HEK293 (cell line): ENCODE results near the gene ZNG1B.
"Not testable (repeated sequence)": the region's sequence is repeated elsewhere in the genome, so short reads cannot be mapped to it uniquely, and the experiment has no call there.

Experiments used
- CTCF ChIP-seq: fragments of 450-650 bp; formaldehyde crosslinking; IDR thresholded peaks from 2 replicates; pipeline ENCODE4 v1.5.1; 2016; ENCODE audit warnings: missing biosample characterization, missing genetic modification characterization
- MYNN ChIP-seq: fragments of 450-650 bp; formaldehyde crosslinking; IDR thresholded peaks from 2 replicates; pipeline ENCODE4 v1.5.1; 2016; ENCODE audit warnings: missing biosample characterization, missing genetic modification characterization, borderline replicate concordance
- OVOL3 ChIP-seq: fragments of 450-650 bp; formaldehyde crosslinking; IDR thresholded peaks from 2 replicates; pipeline ENCODE4 v1.5.1; 2016; ENCODE audit warnings: missing biosample characterization, missing genetic modification characterization
- SCRT1 ChIP-seq: fragments of 450-650 bp; formaldehyde crosslinking; IDR thresholded peaks from 2 replicates; pipeline ENCODE4 v1.5.1; 2016; ENCODE audit warnings: missing biosample characterization, missing genetic modification characterization, borderline replicate concordance
- SETDB1 ChIP-seq: IDR thresholded peaks from one replicate; pipeline ENCODE4 v1.6.1; 2017; ENCODE audit warnings: mild to moderate bottlenecking, low read length, moderate library complexity, mixed read lengths; ENCODE audit not compliant: insufficient read length
- ZNF121 ChIP-seq: fragments of 450-650 bp; formaldehyde crosslinking; IDR thresholded peaks from 2 replicates; pipeline ENCODE4 v1.5.1; 2016; ENCODE audit warnings: missing biosample characterization, missing genetic modification characterization
- ZNF274 ChIP-seq, 2 experiments: fragments of 200-500 bp in 1 of 2; fragments of 450-650 bp in 1 of 2; sonication (Bioruptor generic) in 1 of 2; formaldehyde crosslinking in 1 of 2; IDR thresholded peaks; 2 replicates each; pipeline versions ENCODE4 v1.5.1 to v1.6.1; 2014 to 2016; ENCODE audit warnings: borderline replicate concordance in 1 of 2, inconsistent platforms in 1 of 2, low read length in 1 of 2, missing biosample characterization in 1 of 2, missing genetic modification characterization in 1 of 2
- ZNF302 ChIP-seq: fragments of 450-650 bp; formaldehyde crosslinking; IDR thresholded peaks from 2 replicates; pipeline ENCODE4 v1.5.1; 2016; ENCODE audit warnings: missing biosample characterization, missing genetic modification characterization, low read depth
- ZNF473 ChIP-seq: fragments of 450-650 bp; formaldehyde crosslinking; IDR thresholded peaks from 2 replicates; pipeline ENCODE4 v1.5.1; 2017; ENCODE audit warnings: missing biosample characterization, missing genetic modification characterization
- ZNF530 ChIP-seq: fragments of 450-650 bp; formaldehyde crosslinking; IDR thresholded peaks from 2 replicates; pipeline ENCODE4 v1.5.1; 2016; ENCODE audit warnings: low read depth, missing biosample characterization, missing genetic modification characterization
- ZNF600 ChIP-seq: fragments of 450-650 bp; formaldehyde crosslinking; IDR thresholded peaks from 2 replicates; pipeline ENCODE4 v1.5.1; 2016; ENCODE audit warnings: missing biosample characterization, missing genetic modification characterization
- ZNF654 ChIP-seq: fragments of 450-650 bp; formaldehyde crosslinking; IDR thresholded peaks from 2 replicates; pipeline ENCODE4 v1.5.1; 2016; ENCODE audit warnings: low read depth, missing biosample characterization, missing genetic modification characterization
- ZNF768 ChIP-seq: fragments of 450-650 bp; formaldehyde crosslinking; IDR thresholded peaks from 2 replicates; pipeline ENCODE4 v1.5.1; 2018; ENCODE audit warnings: missing biosample characterization, mild to moderate bottlenecking, missing genetic modification characterization
- ZNF830 ChIP-seq: fragments of 450-650 bp; IDR thresholded peaks from 2 replicates; pipeline ENCODE4 v1.5.0; 2018; ENCODE audit warnings: missing biosample characterization, missing genetic modification characterization, low read depth, mild to moderate bottlenecking, moderate library complexity

- not testable (repeated sequence) for TF ChIP-seq ZNF274 (IDR thresholded peaks at IDR 0.05; ENCODE audit: low read length); ZNF274 (tag by site-specific recombination; IDR thresholded peaks at IDR 0.05; ENCODE audit: borderline replicate concordance); MYNN (tag by site-specific recombination); ZNF600 (tag by site-specific recombination); ZNF121 (tag by site-specific recombination); ZNF768 (tag by site-specific recombination); OVOL3 (tag by site-specific recombination); ZNF530 (tag by site-specific recombination); ZNF830 (tag by site-specific recombination); CTCF; SETDB1; ZNF302; SCRT1 (tag by site-specific recombination); ZNF473; ZNF654 (tag by site-specific recombination)
These were observed 63.2 kb downstream of the ZNG1B start for GRCh38 chr2:113500723-113501038.
